HG02763 (cell line): ENCODE data around the gene TMCO4.
"Not testable (repeated sequence)": the region's sequence is repeated elsewhere in the genome, so short reads cannot be mapped to it uniquely, and the experiment has no call there.

Experiments
- ATAC-seq: cut with Tn5 transposase; IDR thresholded peaks from one replicate; pipeline ENCODE4 v1.9.1; 2021; ENCODE audit warnings: mild to moderate bottlenecking, moderate library complexity; ENCODE audit not compliant: unreplicated experiment

Gene TMCO4

GRCh38 chr1:19643602-19644394 lies 155.9 kb downstream of the TMCO4 start, which contains the start of gene NBL1:
TSS of gene NBL1 (plus strand) at chr1:19644311. CDS start at chr1:19655031, 10,720 bp downstream.
- no peak for ATAC-seq

- ATAC-seq: no peak
Observed at GRCh38 chr1:19643121-19643520, 156.6 kb downstream of the TMCO4 start.

GRCh38 chr1:19640363-19641316 lies 159.1 kb downstream of the TMCO4 start:
- no peak for ATAC-seq

- no peak for ATAC-seq
Observed at GRCh38 chr1:19639999-19640362, 159.7 kb downstream of the TMCO4 start.

GRCh38 chr1:19639228-19639627 lies 160.5 kb downstream of the TMCO4 start:
- not testable (repeated sequence) for ATAC-seq

- ATAC-seq: no peak
Observed at GRCh38 chr1:19637606-19638005, 162.1 kb downstream of the TMCO4 start.

- not testable (repeated sequence) for ATAC-seq
Observed at GRCh38 chr1:19636749-19637148, 163.0 kb downstream of the TMCO4 start.

- no peak for ATAC-seq
Observed at GRCh38 chr1:19636065-19636464, 163.7 kb downstream of the TMCO4 start.

GRCh38 chr1:19635646-19636045 lies 164.1 kb downstream of the TMCO4 start:
- ATAC-seq: no peak

- ATAC-seq: not testable (repeated sequence)
Observed at GRCh38 chr1:19635064-19635463, 164.7 kb downstream of the TMCO4 start.

- no peak for ATAC-seq
Observed at GRCh38 chr1:19633106-19633505, 166.6 kb downstream of the TMCO4 start.
